D721Med (cell line): ENCODE results near the gene XAB2.

Experiments
- DNase-seq: peaks from one replicate; pipeline ENCODE4 v3.0.0; 2011; ENCODE audit warnings: low spot score; ENCODE audit not compliant: insufficient read length
- FAIRE-seq: peaks from 2 replicates; lab custom pipeline; 2011; peaks lifted over from hg19 to GRCh38; lab: Jason Lieb, UNC
- CTCF ChIP-seq: IDR thresholded peaks from 2 replicates; pipeline ENCODE4 v1.5.1; 2012; ENCODE audit warnings: mild to moderate bottlenecking, control low read depth; ENCODE audit not compliant: insufficient read depth; ENCODE audit errors: missing control alignments

XAB2 gene

GRCh38 chr19:7617172-7617571 is 12.2 kb downstream of the XAB2 start:
- no peak for DNase-seq
- FAIRE-seq: no peak
- TF ChIP-seq CTCF: no peak

GRCh38 chr19:7614859-7615741 is 14.2 kb downstream of the XAB2 start:
- no peak for TF ChIP-seq CTCF
- FAIRE-seq (no peak), DNase-seq (no peak)

GRCh38 chr19:7612282-7613274 is 16.8 kb downstream of the XAB2 start:
- FAIRE-seq: no peak
- DNase-seq: no peak
- TF ChIP-seq CTCF: no peak

GRCh38 chr19:7611541-7612279 is 17.6 kb downstream of the XAB2 start:
- TF ChIP-seq CTCF: no peak
- DNase-seq (no peak), FAIRE-seq (no peak)

- DNase-seq (no peak), FAIRE-seq (no peak)
- TF ChIP-seq CTCF: no peak
These were observed 18.7 kb downstream of the XAB2 start for GRCh38 chr19:7610491-7611240.

GRCh38 chr19:7607874-7608560 is 21.3 kb downstream of the XAB2 start:
- FAIRE-seq (no peak), DNase-seq (no peak)
- TF ChIP-seq CTCF: no peak
